HG03064 (cell line): ENCODE data around the gene RPS6KL1.

Experiments used
- ATAC-seq: cut with Tn5 transposase; IDR thresholded peaks from one replicate; pipeline ENCODE4 v1.9.1; 2021; ENCODE audit warnings: low read depth; ENCODE audit not compliant: unreplicated experiment

RPS6KL1 gene

GRCh38 chr14:74913986-74914573 is 9.0 kb downstream of the RPS6KL1 start:
- ATAC-seq, result no peak

- ATAC-seq, result no peak
Measured at GRCh38 chr14:74913393-74913910, 9.6 kb downstream of the RPS6KL1 start.

GRCh38 chr14:74912801-74913200 is 10.3 kb downstream of the RPS6KL1 start:
- ATAC-seq, result no peak

- no peak for ATAC-seq
Measured at GRCh38 chr14:74912111-74912510, 10.9 kb downstream of the RPS6KL1 start.

GRCh38 chr14:74911704-74912103 is 11.4 kb downstream of the RPS6KL1 start:
- no peak for ATAC-seq

GRCh38 chr14:74911221-74911620 is 11.8 kb downstream of the RPS6KL1 start:
- ATAC-seq, result no peak

GRCh38 chr14:74910556-74910955 is 12.5 kb downstream of the RPS6KL1 start:
- ATAC-seq, result no peak

GRCh38 chr14:74909911-74910310 is 13.1 kb downstream of the RPS6KL1 start:
- ATAC-seq, result no peak

- ATAC-seq, result no peak
Measured at GRCh38 chr14:74909501-74909900, 13.6 kb downstream of the RPS6KL1 start.

- no peak for ATAC-seq
Measured at GRCh38 chr14:74908861-74909341, 14.2 kb downstream of the RPS6KL1 start.

GRCh38 chr14:74907744-74908143 is 15.3 kb downstream of the RPS6KL1 start:
- ATAC-seq, result no peak

GRCh38 chr14:74906925-74907521 is 16.0 kb downstream of the RPS6KL1 start:
- ATAC-seq, result no peak

GRCh38 chr14:74905595-74906142 is 17.4 kb downstream of the RPS6KL1 start:
- no peak for ATAC-seq

- no peak for ATAC-seq
Measured at GRCh38 chr14:74904635-74905503, 18.2 kb downstream of the RPS6KL1 start.

- no peak for ATAC-seq
Measured at GRCh38 chr14:74902941-74903705, 19.9 kb downstream of the RPS6KL1 start.

- no peak for ATAC-seq
Measured at GRCh38 chr14:74898694-74899093, 24.4 kb downstream of the RPS6KL1 start.

GRCh38 chr14:74898083-74898482 is 25.0 kb downstream of the RPS6KL1 start:
- ATAC-seq, result no peak

GRCh38 chr14:74897642-74898041 is 25.4 kb downstream of the RPS6KL1 start:
- no peak for ATAC-seq

- no peak for ATAC-seq
Measured at GRCh38 chr14:74896400-74896799, 26.7 kb downstream of the RPS6KL1 start.

- ATAC-seq, result no peak
Measured at GRCh38 chr14:74893614-74894091, 29.4 kb downstream of the RPS6KL1 start.
